Transverse colon (tissue), 3 donors: ENCODE results near the gene PPM1F.

Experiments
- CTCF ChIP-seq, 5 experiments: fragments of 200-600 bp in 3 of 5; fragments of 450-650 bp in 2 of 5; sonication (generic) in 3 of 5; IDR thresholded peaks; 1 replicate in 2 of 5; 2 replicates in 3 of 5; pipeline ENCODE4 v1.5.1; 2016 to 2017; ENCODE audit warnings: antibody characterized with exemption in 5 of 5, inconsistent platforms in 3 of 5, mild to moderate bottlenecking in 2 of 5, moderate library complexity in 1 of 5
- EP300 ChIP-seq: sonication (generic); formaldehyde crosslinking; IDR thresholded peaks from one replicate; pipeline ENCODE4 v1.6.1; 2017; ENCODE audit warnings: antibody characterized with exemption, low read depth
- POLR2A ChIP-seq: fragments of 450-650 bp; IDR thresholded peaks from one replicate; pipeline ENCODE4 v1.6.1; 2016; ENCODE audit warnings: antibody characterized with exemption, mild to moderate bottlenecking, moderate library complexity

DNA sequence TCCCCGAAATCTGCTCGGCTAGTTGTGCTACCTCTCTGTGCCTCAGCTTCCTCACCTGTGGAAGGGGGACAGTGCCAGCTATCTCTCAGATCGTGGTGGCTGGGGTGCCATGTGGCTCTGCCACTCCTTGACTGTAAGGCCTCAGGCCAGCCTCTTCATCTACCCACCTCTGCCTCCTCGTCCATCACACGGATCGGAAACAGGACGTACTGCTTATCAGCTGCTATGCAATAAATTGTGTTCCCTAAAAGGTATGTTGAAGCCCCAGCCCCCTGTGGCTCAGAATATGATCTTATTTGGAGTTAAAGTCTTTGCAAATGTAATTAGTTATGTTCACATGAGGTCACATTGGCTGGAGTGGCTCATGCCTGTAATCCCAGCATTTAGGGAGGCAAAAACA, 7.8 kb downstream of the PPM1F start:
- TF ChIP-seq CTCF (IDR thresholded peaks at IDR 0.05) (no peak), EP300 (no peak), POLR2A (no peak)
